Right lung (tissue), 5 donors: Measurements from ENCODE around the gene RARA. TPM values are rescaled to one million over a fixed set of nuclear protein-coding genes. Genes with fewer than 3 reads are reported as not detected.
"Not testable (repeated sequence)": the region's sequence is repeated elsewhere in the genome, so short reads cannot be mapped to it uniquely, and the experiment has no call there.

Experiments used
- DNase-seq, 2 donors: peaks; one replicate each; pipeline ENCODE4 v3.0.0-alpha.2; 2013
- polyA plus RNA-seq, 5 donors: library from polyadenylated mRNA; unstranded; fragments of 120-200 nt; gene quantifications; one replicate each; pipeline versions ENCODE4 v1.2.1 to v1.2.3, GENCODE V29; 2013; ENCODE audit warnings: inconsistent platforms in 1 of 5, low replicate concordance in 1 of 5; ENCODE audit not compliant: insufficient read length in 5 of 5, insufficient read depth in 1 of 5

Gene RARA
- polyA plus RNA-seq, 5 donors, result 35.5 to 65.3 (median 49.7) TPM

DNA sequence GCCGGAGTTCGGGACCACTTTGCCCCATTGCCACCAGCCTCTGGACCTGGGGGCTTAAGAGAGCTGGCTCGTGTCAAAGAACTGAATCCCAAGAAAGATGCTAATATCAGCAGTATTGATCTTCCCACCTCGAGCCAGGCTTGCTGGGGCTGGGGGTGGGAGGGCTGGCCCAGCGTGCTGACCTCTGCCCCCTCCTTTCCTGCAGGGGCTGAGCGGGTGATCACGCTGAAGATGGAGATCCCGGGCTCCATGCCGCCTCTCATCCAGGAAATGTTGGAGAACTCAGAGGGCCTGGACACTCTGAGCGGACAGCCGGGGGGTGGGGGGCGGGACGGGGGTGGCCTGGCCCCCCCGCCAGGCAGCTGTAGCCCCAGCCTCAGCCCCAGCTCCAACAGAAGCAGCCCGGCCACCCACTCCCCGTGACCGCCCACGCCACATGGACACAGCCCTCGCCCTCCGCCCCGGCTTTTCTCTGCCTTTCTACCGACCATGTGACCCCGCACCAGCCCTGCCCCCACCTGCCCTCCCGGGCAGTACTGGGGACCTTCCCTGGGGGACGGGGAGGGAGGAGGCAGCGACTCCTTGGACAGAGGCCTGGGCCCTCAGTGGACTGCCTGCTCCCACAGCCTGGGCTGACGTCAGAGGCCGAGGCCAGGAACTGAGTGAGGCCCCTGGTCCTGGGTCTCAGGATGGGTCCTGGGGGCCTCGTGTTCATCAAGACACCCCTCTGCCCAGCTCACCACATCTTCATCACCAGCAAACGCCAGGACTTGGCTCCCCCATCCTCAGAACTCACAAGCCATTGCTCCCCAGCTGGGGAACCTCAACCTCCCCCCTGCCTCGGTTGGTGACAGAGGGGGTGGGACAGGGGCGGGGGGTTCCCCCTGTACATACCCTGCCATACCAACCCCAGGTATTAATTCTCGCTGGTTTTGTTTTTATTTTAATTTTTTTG, 47.1 kb downstream of the RARA start:
- DNase-seq, result no peak

DNA sequence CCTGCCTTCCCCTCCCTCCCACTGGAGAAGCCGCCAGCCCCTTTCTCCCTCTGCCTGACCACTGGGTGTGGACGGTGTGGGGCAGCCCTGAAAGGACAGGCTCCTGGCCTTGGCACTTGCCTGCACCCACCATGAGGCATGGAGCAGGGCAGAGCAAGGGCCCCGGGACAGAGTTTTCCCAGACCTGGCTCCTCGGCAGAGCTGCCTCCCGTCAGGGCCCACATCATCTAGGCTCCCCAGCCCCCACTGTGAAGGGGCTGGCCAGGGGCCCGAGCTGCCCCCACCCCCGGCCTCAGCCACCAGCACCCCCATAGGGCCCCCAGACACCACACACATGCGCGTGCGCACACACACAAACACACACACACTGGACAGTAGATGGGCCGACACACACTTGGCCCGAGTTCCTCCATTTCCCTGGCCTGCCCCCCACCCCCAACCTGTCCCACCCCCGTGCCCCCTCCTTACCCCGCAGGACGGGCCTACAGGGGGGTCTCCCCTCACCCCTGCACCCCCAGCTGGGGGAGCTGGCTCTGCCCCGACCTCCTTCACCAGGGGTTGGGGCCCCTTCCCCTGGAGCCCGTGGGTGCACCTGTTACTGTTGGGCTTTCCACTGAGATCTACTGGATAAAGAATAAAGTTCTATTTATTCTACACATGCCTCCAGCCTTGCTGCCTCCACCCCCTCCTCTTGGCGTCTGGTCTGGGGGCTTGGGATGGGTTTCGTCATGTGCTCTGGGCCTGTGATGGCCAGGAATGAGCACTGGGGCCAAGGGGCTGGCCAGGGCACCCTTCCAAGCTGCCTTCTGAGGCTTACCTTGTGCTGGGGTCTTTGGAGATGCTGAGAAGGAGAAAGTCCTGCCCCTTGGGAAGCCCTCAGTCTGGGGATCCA, 48.3 kb downstream of the RARA start:
- no peak for DNase-seq

DNA sequence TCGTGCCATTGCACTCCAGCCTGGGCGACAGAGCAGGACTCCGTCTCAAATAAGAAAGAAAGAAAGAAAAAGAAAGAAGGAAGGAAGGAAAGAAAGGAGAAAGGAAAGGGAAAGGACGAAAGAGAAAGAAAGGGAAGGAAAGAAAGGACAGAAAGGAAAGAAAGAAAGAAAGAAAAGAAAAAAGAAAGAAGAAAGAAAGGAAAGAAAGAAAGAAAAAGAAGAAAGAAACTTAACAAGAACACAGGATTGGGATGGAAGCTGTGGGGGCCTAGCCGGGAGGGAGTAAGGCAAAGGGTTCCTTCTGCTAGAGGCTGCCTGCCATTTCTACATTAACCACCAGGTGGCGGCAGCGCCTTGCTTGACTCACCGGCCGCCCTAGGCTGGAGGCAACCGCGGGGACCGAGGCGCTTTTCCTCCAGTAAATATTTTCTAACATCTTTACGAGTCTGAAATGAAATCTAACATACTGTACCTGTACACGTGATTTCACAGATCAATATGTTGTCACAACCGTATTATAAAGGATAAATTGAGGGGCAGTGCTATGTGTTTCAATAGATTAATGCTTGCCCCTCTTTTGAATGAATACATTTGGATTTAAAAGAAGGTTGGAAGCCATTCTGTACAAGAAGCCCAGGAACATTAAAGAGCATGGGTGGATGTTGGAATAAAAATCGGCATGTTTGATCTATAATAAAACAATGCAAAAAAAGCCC, 49.5 kb downstream of the RARA start:
- peak; percentile 79 to 87 for DNase-seq

DNA sequence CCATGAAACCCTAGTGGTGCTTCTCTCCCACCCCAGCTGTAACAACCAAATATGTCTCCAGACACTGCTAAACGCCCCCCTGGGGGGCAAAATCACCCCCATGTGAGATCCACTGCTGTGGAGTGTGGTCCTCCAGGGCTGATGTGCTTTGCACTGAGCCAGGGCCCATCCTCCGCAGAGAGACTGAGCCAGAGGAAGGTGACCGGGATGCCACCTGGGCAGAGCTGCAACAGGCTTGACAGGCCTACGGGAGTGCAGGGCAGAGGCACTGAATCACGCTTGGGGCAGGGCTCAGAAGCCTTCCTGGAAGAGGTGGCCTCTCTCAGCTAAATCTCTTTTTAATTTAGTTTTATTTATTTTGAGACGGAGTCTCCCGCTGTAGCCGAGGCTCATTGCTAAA, 51.1 kb downstream of the RARA start:
- no peak for DNase-seq

- DNase-seq, result no peak
Observed at GRCh38 chr17:40361063-40361924, 52.3 kb downstream of the RARA start.

DNA sequence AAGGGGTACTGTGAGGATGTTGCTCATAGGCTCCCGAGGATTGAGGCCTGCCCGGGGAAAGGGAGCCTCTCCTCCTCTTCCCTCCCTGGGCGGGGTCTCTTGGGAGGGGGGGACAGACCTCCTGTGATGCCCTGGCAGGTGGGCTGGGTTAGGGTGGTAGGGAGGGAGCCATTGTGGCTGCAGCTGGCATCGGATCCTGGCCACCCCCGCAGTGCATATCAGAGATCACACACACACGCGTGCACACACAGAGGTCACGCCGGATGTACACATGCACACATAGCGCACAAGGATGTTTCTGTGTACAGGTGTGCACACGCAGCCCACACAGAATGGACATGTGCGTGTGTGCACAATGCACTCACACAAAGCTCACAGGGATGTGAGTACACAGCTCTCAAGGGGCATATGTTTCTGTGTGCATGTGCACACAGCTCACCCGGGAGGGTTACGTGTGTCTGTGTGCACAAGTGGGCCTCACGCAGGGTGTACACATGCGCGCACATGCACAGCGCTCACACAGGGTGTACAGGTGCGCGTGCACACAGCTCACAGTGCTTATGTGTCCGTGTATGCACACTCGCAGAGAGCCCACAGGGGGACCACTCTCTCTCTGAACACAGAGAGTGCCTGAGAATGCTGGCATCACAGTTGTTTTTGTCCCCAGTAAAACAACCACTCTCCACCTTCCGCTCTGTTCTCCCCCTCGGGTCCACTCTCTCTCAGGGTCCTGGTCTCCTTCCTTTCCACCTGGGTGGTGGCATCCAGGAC, 53.1 kb downstream of the RARA start:
- no peak for DNase-seq

GRCh38 chr17:40362696-40363110, 53.7 kb downstream of the RARA start:
- no peak for DNase-seq

GRCh38 chr17:40363111-40363827, 54.3 kb downstream of the RARA start:
- no peak for DNase-seq

GRCh38 chr17:40364121-40364861, 55.3 kb downstream of the RARA start, which contains the start of gene GJD3:
GJD3 (minus strand) TSS chr17:40364737; CDS start chr17:40363815, 922 bp downstream.
- DNase-seq, result no peak

DNA sequence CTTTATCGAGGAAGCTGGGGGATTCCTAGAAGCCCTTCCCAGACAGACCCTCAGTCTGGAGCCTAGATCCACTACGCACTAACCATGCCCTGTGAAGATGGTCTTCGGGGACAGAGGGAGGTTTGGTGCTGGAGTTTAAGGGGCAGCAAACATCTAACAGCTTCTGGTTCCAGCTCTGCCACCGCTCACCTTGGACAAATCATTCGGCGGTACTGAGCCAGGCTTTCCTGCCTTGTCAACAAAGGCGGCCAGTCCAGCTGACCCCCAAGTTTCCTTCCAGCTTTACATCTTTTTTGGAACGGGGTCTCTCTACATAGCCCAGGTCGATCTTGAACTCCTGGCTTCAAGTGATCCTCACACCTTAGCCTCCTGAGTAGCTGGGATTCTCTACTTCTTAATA, 55.9 kb downstream of the RARA start:
- no peak for DNase-seq

- DNase-seq, result no peak
Observed at GRCh38 chr17:40366076-40366860, 57.3 kb downstream of the RARA start.

- DNase-seq, result no peak
Observed at GRCh38 chr17:40366861-40367518, 58.0 kb downstream of the RARA start.

- DNase-seq, result not testable (repeated sequence)
Observed at GRCh38 chr17:40367728-40368127, 58.7 kb downstream of the RARA start.

- no peak for DNase-seq
Observed at GRCh38 chr17:40369923-40370322, 60.9 kb downstream of the RARA start.

DNA sequence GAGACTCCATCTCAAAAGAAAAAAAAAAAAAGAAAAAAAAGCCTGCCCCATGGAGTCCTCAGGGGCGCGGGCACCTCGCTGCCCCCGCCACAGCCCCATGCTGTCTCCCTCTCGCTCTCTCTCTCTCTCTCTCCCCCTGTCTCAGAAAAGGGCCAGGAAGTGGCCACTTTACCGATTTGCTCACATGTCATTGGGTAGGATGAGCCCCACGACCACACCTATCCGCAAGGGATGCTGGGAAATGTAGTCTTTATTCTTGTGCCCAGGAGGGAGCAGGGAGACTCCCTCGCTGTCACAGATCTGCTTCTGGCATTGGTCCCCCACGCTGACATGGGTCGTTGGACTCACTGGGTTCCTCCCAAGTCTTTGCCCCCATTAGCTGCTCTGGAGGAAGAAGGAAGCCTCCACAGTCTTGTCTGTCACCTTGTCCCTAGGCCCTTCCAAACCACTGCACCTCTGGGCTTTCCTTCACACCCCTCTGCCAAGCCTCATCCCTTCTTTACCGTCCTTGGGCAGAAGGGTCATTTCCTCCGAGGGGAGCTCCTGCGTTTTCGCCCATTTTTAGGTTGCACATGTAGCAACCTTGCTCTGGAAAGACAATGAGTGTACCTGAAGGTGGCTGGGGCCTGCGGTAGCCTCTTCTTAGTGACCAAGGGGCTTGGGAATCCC, 62.4 kb downstream of the RARA start:
- DNase-seq, result no peak

DNA sequence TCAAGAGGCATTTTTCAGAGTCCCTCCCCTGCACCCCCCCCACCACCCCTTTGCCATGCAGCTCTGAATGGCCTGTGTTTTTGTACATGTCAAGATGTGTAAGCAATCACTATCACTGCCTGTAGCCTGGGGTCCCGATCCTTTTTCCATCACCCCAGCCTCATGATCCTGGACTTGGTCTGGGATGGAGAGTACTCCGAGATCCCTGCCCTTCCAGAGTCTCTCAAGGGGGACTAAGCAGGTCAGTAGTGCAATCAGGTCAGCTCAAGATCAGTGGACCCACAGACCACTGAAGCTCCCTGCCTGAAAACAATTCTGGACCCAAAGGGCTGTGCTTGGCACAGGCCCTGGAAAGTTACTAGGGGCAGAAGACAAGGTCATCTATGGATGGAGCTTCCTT, 63.1 kb downstream of the RARA start:
- DNase-seq, result no peak

GRCh38 chr17:40372644-40373043, 63.7 kb downstream of the RARA start:
- not testable (repeated sequence) for DNase-seq
